ENCODE results near the gene EMC6. TPM values are rescaled to one million over a fixed set of nuclear protein-coding genes. Genes with fewer than 3 reads are reported as not detected.

The EMC6 gene
- total and polyA plus RNA-seq, 2 of the 4 experiments (the other 2 are of a cell fraction) = 10.9 to 80.5 TPM

- peak overlapping the region; percentile 83 for H3K4me2 ChIP-seq (ENCODE audit: low read depth, low read length)
- H2AK9ac ChIP-seq (replicated peaks; ENCODE audit: low read depth, low read length, poor library complexity) = peak overlapping the region; percentile 93
- H3K27me3 ChIP-seq (ENCODE audit: control insufficient read depth, insufficient read depth, low read length) = no peaks in the 10 kb centered on the region
- H3K18ac ChIP-seq (ENCODE audit: low read depth, low read length) = no peak overlapping the region
- no peak for ATAC-seq (ENCODE audit: low read depth)
- H3K14ac ChIP-seq (replicated peaks; ENCODE audit: low read depth, low read length) = peak overlapping the region; percentile 48; the same call in 1 of the 2 replicates
- no peak overlapping the region for H2BK15ac ChIP-seq (ENCODE audit: low read depth, low read length)
- H3K4me1 ChIP-seq (ENCODE audit: control insufficient read depth, insufficient read depth, low read length) = peaks cover 10% of the 10 kb centered on the region
- peaks cover 41% of the 10 kb centered on the region for H4K20me1 ChIP-seq (ENCODE audit: insufficient read depth, low read length)
- H3K23ac ChIP-seq (ENCODE audit: low read depth, low read length) = 0 out of 2 replicates have a peak overlapping the region, but pooled peaks have one; percentile 63
- peak overlapping the region; percentile 73 for H3K4ac ChIP-seq (ENCODE audit: low read depth, low read length)
- intact Hi-C loops (cut with micrococcal nuclease) (loop anchor here (5.0 kb wide), 1 partner anchor 53 kb away; the partner anchor contains the start of gene HASPIN), dilution Hi-C loops (cut with HindIII; ENCODE audit: low sequenced_read_pairs, unreplicated experiment) (no loop called here), in situ Hi-C loops (cut with MboI; ENCODE audit: low sequenced_read_pairs) (no loop called here)
- peak overlapping the region; percentile 94 for H2AFZ ChIP-seq (replicated peaks; ENCODE audit: low read length, poor library complexity)
- TSS peak; percentile 98 for BruUV-seq (replicated peaks)
- peak overlapping the region; percentile 82 for H3K9ac ChIP-seq (ENCODE audit: low read depth, low read length)
- WGBS, 2 experiments (ENCODE audit: extremely low coverage in 2 of 2, insufficient read length in 1 of 2) = 0% methylated on average over 26 of the region's 32 CpGs; no CpG with 5 or more reads in 1 of the 2 experiments
- H3K36me3 ChIP-seq (ENCODE audit: control insufficient read depth, insufficient read depth, low read length) = peaks cover 19% of the 10 kb centered on the region
- no peak overlapping the region for H2BK120ac ChIP-seq (ENCODE audit: low read depth, low read length)
- peaks cover 6 to 62% of the 10 kb centered on the region in 2 experiments; a peak in 3 of 4 replicates for H3K79me1 ChIP-seq (ENCODE audit: low read depth in 1 of 2, low read length in 2 of 2)
- peak overlapping the region; percentile 75; the same call in 1 of the 2 replicates for H3K56ac ChIP-seq (ENCODE audit: extremely low read depth, insufficient read depth, low read length)
- peak overlapping the region; percentile 94 for H2AK5ac ChIP-seq (ENCODE audit: low read depth, low read length)
- H3K27ac ChIP-seq (ENCODE audit: insufficient read depth, low read length) = peak overlapping the region; percentile 76
- peak overlapping the region; percentile 51 to 87; a peak in 2 of 4 replicates for H4K8ac ChIP-seq (ENCODE audit: low read depth in 2 of 2, low read length in 2 of 2)
- ChIA-PET CTCF (no interaction called here), POLR2A (ENCODE audit: unreplicated experiment) (no interaction called here)
- no peak overlapping the region for H2BK20ac ChIP-seq (ENCODE audit: low read depth, low read length)
- no peak overlapping the region for H2BK5ac ChIP-seq (ENCODE audit: low read depth, low read length, poor library complexity, severe bottlenecking)
- no peak for DNase-seq
- no peak overlapping the region for H4K5ac ChIP-seq (ENCODE audit: low read depth, low read length)
- no peaks in the 10 kb centered on the region for H3K9me3 ChIP-seq (ENCODE audit: control insufficient read depth, insufficient read depth, low read length)
- peak overlapping the region; percentile 71 for H3K4me3 ChIP-seq (ENCODE audit: insufficient read depth, low read depth, low read length)
- peaks cover 26% of the 10 kb centered on the region for H3K9me1 ChIP-seq (ENCODE audit: insufficient read depth, low read length)
- TF ChIP-seq RAD21 (IDR thresholded peaks at IDR 0.05; ENCODE audit: low read length) = no peak
- TF ChIP-seq RFX5 (IDR thresholded peaks at IDR 0.05; ENCODE audit: low read depth, low read length) = no peak
- TF ChIP-seq MAZ (IDR thresholded peaks at IDR 0.05; ENCODE audit: borderline replicate concordance, low read depth, low read length) = no peak
- no peak for TF ChIP-seq NFE2L2 (IDR thresholded peaks at IDR 0.05; ENCODE audit: low read depth, low read length)
- TF ChIP-seq SMC3 (IDR thresholded peaks at IDR 0.05; ENCODE audit: low read depth, low read length) = no peak
- peak overlapping the region; percentile 37; the same call in 1 of the 2 replicates for H4K91ac ChIP-seq (ENCODE audit: insufficient read depth, low read depth, low read length)
Measured at GRCh38 chr17:3669085-3669347, 404 bp downstream of the EMC6 start.
